HL-60 (cell line): ENCODE data around the gene CDC5L.

Experiments used
- DNase-seq, 2 experiments: peaks; one replicate each; pipeline ENCODE4 v3.0.0-alpha.2; 2010 to 2020; ENCODE audit warnings: low read depth in 1 of 2, low spot score in 1 of 2
- H3K27ac ChIP-seq: fragments of 250-450 bp; sonication (Bioruptor Pico); replicated peaks from 2 replicates; pipeline ENCODE4 v1.5.1; 2020; ENCODE audit warnings: mild to moderate bottlenecking, moderate library complexity
- H3K27me3 ChIP-seq: fragments of 250-450 bp; sonication (Bioruptor Pico); 2 replicates; pipeline ENCODE4 v1.5.1; 2021; ENCODE audit warnings: mild to moderate bottlenecking, moderate library complexity; ENCODE audit not compliant: insufficient read depth, poor library complexity, severe bottlenecking
- H3K4me3 ChIP-seq: replicated peaks from 2 replicates; pipeline ENCODE4 v1.5.1; 2011; ENCODE audit warnings: mild to moderate bottlenecking, control low read depth, low read length; ENCODE audit not compliant: insufficient read depth
- GABPA ChIP-seq: IDR thresholded peaks from 2 replicates; pipeline ENCODE4 v1.6.1; 2012; ENCODE audit warnings: low read depth
- POLR2AphosphoS5 ChIP-seq: IDR thresholded peaks from 2 replicates; pipeline ENCODE4 v1.6.1; 2012; ENCODE audit warnings: low read depth
- SPI1 ChIP-seq: IDR thresholded peaks from 2 replicates; pipeline ENCODE4 v1.6.1; 2012; ENCODE audit warnings: low read depth, mild to moderate bottlenecking, borderline replicate concordance
- TF ChIP-seq, protein P1 (sequence below): IDR thresholded peaks from 2 replicates; pipeline ENCODE4 v1.6.1; 2012; ENCODE audit warnings: low read depth; ENCODE audit not compliant: insufficient replicate concordance
- TF ChIP-seq, protein P2 (sequence below): IDR thresholded peaks from one replicate; pipeline ENCODE4 v1.5.1; 2011; ENCODE audit warnings: low read length, control low read depth, inconsistent platforms; ENCODE audit not compliant: insufficient read depth

The CDC5L gene

DNA sequence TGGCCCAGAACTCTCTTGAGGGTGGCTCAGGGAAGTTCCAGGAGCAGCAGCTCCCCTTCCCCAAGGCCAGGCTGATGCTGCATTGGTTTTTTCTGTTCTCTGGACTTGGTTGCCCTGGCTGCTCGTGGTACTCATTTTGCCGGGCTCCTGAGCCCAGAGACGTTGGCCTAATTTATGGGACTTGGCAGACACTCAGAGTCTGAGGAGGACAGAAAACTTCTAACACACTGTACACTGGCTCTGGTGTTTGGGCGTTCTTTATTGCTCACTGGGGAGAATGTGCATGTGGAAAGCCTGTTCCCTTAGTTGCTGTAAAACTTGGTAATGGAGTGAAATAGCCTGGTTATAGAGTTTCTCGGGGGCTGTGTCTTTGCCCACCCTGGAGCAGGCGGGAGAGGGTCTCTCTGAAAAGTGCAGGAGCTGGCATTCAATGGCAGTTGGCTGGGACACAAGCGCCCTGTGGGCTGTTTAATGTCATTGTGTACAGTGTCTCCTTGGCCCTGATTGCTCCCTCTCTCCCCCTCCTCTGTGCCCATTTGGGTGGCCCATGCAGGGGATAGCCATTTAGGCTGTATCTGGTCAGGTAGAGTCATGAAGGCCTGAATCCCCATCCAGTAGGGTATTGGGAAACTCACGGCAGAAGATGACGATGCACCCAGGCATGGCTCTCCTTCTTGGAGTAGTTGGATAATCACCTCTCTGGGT, 109.3 kb downstream of the CDC5L start:
- DNase-seq = no peak
- Histone ChIP-seq H3K27me3 (no peaks in the 10 kb centered on the region), H3K27ac (no peak overlapping the region), H3K4me3 (no peak overlapping the region)
- no peak for TF ChIP-seq POLR2AphosphoS5
- TF ChIP-seq, protein P1, sequence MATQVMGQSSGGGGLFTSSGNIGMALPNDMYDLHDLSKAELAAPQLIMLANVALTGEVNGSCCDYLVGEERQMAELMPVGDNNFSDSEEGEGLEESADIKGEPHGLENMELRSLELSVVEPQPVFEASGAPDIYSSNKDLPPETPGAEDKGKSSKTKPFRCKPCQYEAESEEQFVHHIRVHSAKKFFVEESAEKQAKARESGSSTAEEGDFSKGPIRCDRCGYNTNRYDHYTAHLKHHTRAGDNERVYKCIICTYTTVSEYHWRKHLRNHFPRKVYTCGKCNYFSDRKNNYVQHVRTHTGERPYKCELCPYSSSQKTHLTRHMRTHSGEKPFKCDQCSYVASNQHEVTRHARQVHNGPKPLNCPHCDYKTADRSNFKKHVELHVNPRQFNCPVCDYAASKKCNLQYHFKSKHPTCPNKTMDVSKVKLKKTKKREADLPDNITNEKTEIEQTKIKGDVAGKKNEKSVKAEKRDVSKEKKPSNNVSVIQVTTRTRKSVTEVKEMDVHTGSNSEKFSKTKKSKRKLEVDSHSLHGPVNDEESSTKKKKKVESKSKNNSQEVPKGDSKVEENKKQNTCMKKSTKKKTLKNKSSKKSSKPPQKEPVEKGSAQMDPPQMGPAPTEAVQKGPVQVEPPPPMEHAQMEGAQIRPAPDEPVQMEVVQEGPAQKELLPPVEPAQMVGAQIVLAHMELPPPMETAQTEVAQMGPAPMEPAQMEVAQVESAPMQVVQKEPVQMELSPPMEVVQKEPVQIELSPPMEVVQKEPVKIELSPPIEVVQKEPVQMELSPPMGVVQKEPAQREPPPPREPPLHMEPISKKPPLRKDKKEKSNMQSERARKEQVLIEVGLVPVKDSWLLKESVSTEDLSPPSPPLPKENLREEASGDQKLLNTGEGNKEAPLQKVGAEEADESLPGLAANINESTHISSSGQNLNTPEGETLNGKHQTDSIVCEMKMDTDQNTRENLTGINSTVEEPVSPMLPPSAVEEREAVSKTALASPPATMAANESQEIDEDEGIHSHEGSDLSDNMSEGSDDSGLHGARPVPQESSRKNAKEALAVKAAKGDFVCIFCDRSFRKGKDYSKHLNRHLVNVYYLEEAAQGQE = no peak
- no peak for TF ChIP-seq SPI1
- TF ChIP-seq, protein P2, sequence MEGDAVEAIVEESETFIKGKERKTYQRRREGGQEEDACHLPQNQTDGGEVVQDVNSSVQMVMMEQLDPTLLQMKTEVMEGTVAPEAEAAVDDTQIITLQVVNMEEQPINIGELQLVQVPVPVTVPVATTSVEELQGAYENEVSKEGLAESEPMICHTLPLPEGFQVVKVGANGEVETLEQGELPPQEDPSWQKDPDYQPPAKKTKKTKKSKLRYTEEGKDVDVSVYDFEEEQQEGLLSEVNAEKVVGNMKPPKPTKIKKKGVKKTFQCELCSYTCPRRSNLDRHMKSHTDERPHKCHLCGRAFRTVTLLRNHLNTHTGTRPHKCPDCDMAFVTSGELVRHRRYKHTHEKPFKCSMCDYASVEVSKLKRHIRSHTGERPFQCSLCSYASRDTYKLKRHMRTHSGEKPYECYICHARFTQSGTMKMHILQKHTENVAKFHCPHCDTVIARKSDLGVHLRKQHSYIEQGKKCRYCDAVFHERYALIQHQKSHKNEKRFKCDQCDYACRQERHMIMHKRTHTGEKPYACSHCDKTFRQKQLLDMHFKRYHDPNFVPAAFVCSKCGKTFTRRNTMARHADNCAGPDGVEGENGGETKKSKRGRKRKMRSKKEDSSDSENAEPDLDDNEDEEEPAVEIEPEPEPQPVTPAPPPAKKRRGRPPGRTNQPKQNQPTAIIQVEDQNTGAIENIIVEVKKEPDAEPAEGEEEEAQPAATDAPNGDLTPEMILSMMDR = no peak
- TF ChIP-seq GABPA = no peak

DNA sequence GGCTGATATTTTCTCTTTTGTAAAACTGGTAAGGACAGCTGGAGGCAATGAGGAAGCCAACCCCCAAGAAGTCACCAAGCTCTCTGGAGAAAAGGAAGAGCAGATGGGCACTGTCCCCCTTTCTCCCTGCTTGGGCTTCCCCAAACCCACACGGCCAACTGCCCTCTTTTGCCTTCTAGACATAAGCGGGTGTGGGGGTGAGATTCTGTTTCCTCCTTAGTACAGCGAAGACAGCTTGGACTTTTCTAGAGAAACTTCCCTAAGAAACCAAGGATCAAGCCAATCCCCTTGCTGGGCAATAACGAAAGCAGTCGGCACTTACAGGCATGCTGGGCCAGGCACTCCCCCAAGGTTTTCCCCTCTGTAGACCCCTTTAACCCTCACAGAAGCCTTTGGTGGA, 110.3 kb downstream of the CDC5L start:
- TF ChIP-seq GABPA (no peak), SPI1 (no peak), POLR2AphosphoS5 (no peak)
- TF ChIP-seq, protein P2 = no peak
- TF ChIP-seq, protein P1 = no peak
- Histone ChIP-seq H3K4me3 (no peak overlapping the region), H3K27me3 (no peaks in the 10 kb centered on the region), H3K27ac (no peak overlapping the region)
- DNase-seq = no peak

- DNase-seq = no peak
- TF ChIP-seq GABPA (no peak), POLR2AphosphoS5 (no peak), SPI1 (no peak)
- TF ChIP-seq, protein P2 = no peak
- TF ChIP-seq, protein P1 = no peak
- Histone ChIP-seq H3K27ac (no peak overlapping the region), H3K4me3 (no peak overlapping the region), H3K27me3 (no peaks in the 10 kb centered on the region)
Observed at GRCh38 chr6:44498436-44498835, 110.9 kb downstream of the CDC5L start.
